PC-3 (cell line): ENCODE data around the gene PTPRF.

ENCODE experiments used
- CTCF ChIP-seq: fragments of 300-600 bp; sonication (generic); conservative IDR thresholded peaks from 2 replicates; pipeline ENCODE4 v1.5.1; 2017; ENCODE audit warnings: antibody characterized with exemption, low read depth, mild to moderate bottlenecking, low read length
- EZH2phosphoT487 ChIP-seq: fragments of 300-600 bp; sonication (generic); IDR thresholded peaks from 2 replicates; pipeline ENCODE4 v1.6.1; 2018; ENCODE audit warnings: mild to moderate bottlenecking, antibody characterized with exemption, low read length, borderline replicate concordance

- TF ChIP-seq CTCF (no peak), EZH2phosphoT487 (no peak)
Observed at GRCh38 chr1:43606624-43607023, 75.9 kb downstream of the PTPRF start.
